TTC549 (cell line): ENCODE measurements around the gene IRGQ.
"Not testable (repeated sequence)": the region's sequence is repeated elsewhere in the genome, so short reads cannot be mapped to it uniquely, and the experiment has no call there.

ENCODE experiments used
- FAIRE-seq: peaks from 2 replicates; lab custom pipeline; 2012; peaks lifted over from hg19 to GRCh38; lab: Jason Lieb, UNC

The IRGQ gene, protein sequence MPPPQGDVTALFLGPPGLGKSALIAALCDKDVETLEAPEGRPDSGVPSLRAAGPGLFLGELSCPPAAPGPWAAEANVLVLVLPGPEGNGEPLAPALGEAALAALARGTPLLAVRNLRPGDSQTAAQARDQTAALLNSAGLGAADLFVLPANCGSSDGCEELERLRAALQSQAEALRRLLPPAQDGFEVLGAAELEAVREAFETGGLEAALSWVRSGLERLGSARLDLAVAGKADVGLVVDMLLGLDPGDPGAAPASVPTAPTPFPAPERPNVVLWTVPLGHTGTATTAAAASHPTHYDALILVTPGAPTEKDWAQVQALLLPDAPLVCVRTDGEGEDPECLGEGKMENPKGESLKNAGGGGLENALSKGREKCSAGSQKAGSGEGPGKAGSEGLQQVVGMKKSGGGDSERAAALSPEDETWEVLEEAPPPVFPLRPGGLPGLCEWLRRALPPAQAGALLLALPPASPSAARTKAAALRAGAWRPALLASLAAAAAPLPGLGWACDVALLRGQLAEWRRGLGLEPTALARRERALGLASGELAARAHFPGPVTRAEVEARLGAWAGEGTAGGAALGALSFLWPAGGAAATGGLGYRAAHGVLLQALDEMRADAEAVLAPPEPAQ

GRCh38 chr19:43595999-43596841 lies at the start of gene IRGQ, which contains the start of gene ZNF576:
TSS of gene IRGQ (minus strand) at chr19:43596134. CDS start at chr19:43595338, 796 bp downstream.
TSS of gene ZNF576 (plus strand) at chr19:43596595. CDS start at chr19:43597109, 514 bp downstream.
- FAIRE-seq, result peak; percentile 95

GRCh38 chr19:43644181-43644580 lies 48.2 kb upstream of the IRGQ start:
- FAIRE-seq, result no peak

- no peak for FAIRE-seq
These were observed 47.4 kb upstream of the IRGQ start for GRCh38 chr19:43643326-43643725.

DNA sequence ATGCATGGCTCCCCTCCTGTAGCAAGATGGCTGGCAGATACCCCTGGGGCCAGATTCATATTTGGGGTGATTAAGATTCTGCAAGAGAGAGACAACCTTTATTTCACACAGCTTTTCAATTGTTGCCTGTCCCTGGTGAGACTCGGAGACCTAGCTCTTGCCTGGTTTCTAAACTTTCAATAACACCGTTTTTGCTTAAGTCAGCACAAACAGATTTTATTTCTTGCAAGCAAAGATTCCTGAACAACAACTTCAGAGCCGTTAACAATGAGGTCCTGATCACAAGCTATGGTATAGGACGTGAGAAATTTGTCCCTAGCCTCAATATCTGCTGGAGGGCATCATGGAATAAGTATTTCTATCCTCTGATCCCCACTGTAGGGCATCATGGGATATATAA lies 46.6 kb upstream of the IRGQ start:
- FAIRE-seq, result no peak

DNA sequence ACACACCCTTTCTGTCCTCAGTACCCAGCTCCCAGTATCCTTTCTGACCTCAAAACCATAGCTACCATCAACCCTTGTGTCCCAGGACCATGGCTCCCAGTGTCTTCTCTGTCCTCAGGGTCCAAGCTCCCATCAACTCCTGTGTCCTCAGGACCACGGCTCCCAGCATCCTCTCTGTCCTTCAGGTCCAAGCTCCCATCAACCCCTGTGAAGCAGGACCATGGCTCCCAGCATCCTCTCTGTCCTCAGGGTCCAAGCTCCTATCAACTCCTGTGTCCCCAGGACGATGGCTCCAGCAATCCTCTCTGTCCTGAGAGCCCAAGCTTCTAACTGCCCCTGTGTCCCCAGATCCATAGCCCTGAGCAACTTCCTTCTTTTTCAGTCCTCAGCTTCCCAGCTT lies 45.4 kb upstream of the IRGQ start:
- no peak for FAIRE-seq

- no peak for FAIRE-seq
These were observed 44.5 kb upstream of the IRGQ start for GRCh38 chr19:43640424-43640757.

DNA sequence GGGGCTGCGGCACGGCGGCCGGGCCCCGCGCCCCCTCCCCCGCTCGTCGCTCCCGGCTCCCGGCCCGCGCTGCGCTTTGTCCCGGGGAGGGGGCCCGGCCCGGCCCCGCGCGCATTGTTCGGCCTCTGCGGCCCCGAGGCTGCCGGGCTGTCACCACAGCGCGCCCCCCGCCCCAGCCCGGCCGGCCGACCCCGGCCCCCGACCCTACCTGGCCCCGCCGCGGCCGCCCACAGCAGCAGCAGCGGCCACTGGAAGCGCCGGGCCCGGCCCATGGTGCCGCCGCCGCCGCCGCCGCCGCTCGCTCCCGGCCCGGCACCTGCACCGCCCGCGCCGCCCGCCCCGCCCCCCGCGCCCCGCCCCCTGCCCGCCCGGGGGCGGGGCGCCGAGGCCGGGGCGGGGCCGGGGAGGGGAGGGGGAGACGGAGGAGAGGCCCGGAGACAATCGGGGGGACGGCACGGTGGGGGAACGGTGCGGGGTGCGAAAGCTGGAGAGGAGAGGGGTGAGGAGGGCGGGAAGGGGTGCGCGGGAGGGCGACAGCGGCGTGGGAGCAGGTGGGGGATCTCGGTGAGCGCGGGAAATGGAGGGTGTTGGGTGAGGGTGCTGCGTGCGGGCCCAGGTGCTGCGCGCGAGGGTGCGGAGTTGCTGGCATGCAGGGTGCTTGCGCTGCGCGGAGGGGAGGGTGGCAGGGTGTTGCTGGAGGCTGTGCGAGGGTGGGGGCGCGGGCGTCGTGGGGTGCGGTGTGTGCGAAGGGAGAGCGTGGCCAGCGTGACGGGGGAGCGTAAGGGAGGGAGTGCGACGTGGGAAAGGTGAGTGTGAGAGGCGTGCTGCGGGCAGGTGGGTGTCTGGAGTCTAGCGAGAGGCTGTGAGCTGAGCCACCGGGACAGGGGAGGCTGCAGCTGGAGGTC lies 43.8 kb upstream of the IRGQ start, which contains the start of gene CADM4:
TSS of gene CADM4 (minus strand) at position 332 of the 905 bp plus-strand sequence. CDS start at position 272, 60 bp downstream.
- no peak for FAIRE-seq

- no peak for FAIRE-seq
These were observed 43.1 kb upstream of the IRGQ start for GRCh38 chr19:43638995-43639518.

GRCh38 chr19:43638214-43638994 lies 42.5 kb upstream of the IRGQ start:
- FAIRE-seq, result no peak

DNA sequence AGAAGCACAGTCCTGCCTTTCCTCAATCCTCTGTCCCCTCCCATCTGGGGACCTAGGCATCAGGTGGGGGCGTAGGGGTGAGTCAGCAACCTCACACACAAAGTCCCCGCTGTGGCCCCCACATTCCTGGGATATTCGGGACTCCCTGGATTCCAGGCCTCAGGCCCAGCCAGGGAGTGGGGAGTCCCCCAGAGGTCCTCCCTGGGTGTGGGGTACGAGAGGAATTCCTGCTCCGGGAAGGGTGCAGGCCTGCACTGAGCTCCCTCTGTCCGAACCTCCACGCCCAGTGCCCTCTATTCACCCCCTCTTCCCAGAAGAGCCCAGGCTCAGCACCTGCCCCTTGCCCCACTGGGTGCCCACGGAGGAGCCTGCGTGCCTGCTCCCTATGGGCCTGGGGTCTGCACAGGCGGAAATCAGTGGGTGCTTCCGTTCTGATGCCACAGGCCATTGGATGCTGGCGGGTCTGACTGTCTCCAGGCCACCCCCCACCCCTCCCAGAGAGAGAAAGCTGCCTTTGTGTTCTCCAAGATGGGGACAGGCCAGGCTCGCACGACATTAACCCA lies 40.3 kb upstream of the IRGQ start:
- no peak for FAIRE-seq

- not testable (repeated sequence) for FAIRE-seq
These were observed 39.6 kb upstream of the IRGQ start for GRCh38 chr19:43635561-43635940.

GRCh38 chr19:43634872-43635560 lies 39.1 kb upstream of the IRGQ start:
- FAIRE-seq, result no peak

DNA sequence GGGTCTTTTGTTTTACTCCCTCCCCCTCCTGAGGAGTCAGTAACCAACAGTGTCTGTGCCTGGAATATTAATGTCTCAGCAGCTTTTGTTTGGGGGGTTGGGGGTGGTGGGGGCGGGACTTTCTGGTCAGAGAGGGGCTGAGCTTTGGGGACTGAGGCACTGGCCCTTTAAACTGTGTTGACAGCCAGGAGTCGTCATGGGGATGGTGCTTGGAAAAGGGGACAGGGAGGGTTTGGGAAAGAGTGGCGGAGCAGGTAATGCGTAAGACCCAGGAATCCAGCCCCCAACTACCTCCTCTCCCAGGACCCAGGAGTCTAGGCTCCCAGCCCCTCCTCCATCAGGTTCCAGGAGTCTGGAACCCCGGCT lies 38.6 kb upstream of the IRGQ start:
- FAIRE-seq, result no peak

- no peak for FAIRE-seq
These were observed 38.1 kb upstream of the IRGQ start for GRCh38 chr19:43634068-43634467.

DNA sequence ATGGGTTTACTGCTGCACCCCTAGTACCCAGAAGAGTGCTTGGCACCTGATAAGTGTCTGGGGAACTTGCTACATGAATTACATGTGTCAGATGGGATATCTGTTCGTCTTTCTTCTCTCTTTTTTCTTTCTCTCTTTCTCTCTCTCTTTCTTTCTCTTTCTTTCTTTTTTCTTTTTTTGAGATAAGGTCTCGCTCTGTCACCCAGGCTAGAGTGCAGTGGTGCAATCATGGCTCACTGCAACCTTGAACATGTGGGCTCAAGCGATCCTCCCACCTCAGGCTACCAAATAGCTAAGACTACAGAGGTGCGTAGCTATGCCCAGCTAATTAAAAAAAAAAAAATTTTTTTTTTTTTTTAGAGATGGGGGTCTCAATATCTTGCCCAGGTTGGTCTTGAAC lies 37.6 kb upstream of the IRGQ start:
- no peak for FAIRE-seq

DNA sequence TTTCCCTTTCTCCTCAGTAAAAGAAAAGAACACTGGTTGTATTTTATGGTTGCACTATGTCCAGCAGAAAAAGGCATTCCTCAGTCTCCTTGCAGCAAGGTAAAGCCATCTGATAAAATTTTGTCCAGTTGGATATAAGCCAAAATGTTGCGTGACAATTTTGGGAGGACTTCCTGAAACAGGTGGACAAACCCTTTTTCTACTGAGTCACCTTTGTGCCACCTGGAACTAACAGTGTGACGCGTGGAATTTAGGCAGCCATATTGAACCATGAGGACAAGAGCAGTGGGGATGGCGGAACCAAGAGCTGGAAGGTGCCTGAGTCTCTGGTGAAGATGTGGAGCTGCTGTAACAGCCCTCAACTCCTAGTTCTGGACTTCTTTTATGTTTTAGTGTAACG lies 35.6 kb upstream of the IRGQ start:
- FAIRE-seq, result no peak

GRCh38 chr19:43628646-43629326 lies 32.9 kb upstream of the IRGQ start:
- no peak for FAIRE-seq

GRCh38 chr19:43626838-43627237 lies 30.9 kb upstream of the IRGQ start:
- no peak for FAIRE-seq

- FAIRE-seq, result no peak
These were observed 30.1 kb upstream of the IRGQ start for GRCh38 chr19:43625918-43626579.
